Neural cell (in vitro differentiated cells): ENCODE data around the gene PPM1H.

Experiments used
- RAD21 ChIP-seq: fragments of 450-650 bp; conservative IDR thresholded peaks from 2 replicates; pipeline ENCODE4 v1.6.1; 2014; ENCODE audit warnings: antibody characterized with exemption, mild to moderate bottlenecking, moderate library complexity
- TAF1 ChIP-seq: IDR thresholded peaks from 2 replicates; pipeline ENCODE4 v1.6.1; 2012; ENCODE audit warnings: low read depth
- TF ChIP-seq, protein P1 (sequence below): fragments of 450-650 bp; IDR thresholded peaks from 2 replicates; pipeline ENCODE4 v1.5.1; 2014; ENCODE audit warnings: antibody characterized with exemption, mild to moderate bottlenecking, moderate library complexity; ENCODE audit not compliant: poor library complexity, severe bottlenecking

- TF ChIP-seq, protein P1, sequence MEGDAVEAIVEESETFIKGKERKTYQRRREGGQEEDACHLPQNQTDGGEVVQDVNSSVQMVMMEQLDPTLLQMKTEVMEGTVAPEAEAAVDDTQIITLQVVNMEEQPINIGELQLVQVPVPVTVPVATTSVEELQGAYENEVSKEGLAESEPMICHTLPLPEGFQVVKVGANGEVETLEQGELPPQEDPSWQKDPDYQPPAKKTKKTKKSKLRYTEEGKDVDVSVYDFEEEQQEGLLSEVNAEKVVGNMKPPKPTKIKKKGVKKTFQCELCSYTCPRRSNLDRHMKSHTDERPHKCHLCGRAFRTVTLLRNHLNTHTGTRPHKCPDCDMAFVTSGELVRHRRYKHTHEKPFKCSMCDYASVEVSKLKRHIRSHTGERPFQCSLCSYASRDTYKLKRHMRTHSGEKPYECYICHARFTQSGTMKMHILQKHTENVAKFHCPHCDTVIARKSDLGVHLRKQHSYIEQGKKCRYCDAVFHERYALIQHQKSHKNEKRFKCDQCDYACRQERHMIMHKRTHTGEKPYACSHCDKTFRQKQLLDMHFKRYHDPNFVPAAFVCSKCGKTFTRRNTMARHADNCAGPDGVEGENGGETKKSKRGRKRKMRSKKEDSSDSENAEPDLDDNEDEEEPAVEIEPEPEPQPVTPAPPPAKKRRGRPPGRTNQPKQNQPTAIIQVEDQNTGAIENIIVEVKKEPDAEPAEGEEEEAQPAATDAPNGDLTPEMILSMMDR, result no peak
- TF ChIP-seq TAF1 (no peak), RAD21 (no peak)
Observed at GRCh38 chr12:62955678-62956077, 20.7 kb upstream of the PPM1H start.
